Measurements from ENCODE around the gene HACL1.

GRCh38 chr3:15541371-15541770 lies 60.0 kb downstream of the HACL1 start:
- no peak for TF ChIP-seq CTCF (IDR thresholded peaks at IDR 0.05)
- no peak for TF ChIP-seq POLR2AphosphoS5 (IDR thresholded peaks at IDR 0.05)
- TF ChIP-seq EP300 (IDR thresholded peaks at IDR 0.05), result no peak
